Fibroblast of villous mesenchyme (primary cell): ENCODE measurements around the gene CRMP1. TPM values are rescaled to one million over a fixed set of nuclear protein-coding genes. Genes with fewer than 3 reads are reported as not detected.

Experiments used
- DNase-seq: peaks from one replicate; pipeline ENCODE4 v3.0.0-alpha.2; 2010; ENCODE audit warnings: low read depth
- H3K4me3 ChIP-seq: 2 replicates; pipeline ENCODE4 v1.5.1; 2011; ENCODE audit warnings: low read depth, mild to moderate bottlenecking, low read length
- CTCF ChIP-seq: IDR thresholded peaks from 2 replicates; pipeline ENCODE4 v1.5.1; 2012; ENCODE audit warnings: low read depth, mild to moderate bottlenecking, low read length; ENCODE audit not compliant: insufficient read depth
- total RNA-seq: library from RNA; depleted of rRNA; stranded (reverse); fragments of >200 nt; gene quantifications from 2 replicates; pipeline ENCODE4 v1.2.3, GENCODE V29; 2012

Gene CRMP1
- total RNA-seq, 1 donor: under 0.01 TPM

- no peak for TF ChIP-seq CTCF
- H3K4me3 ChIP-seq: no peak overlapping the region
- no peak for DNase-seq
Observed at GRCh38 chr4:5791654-5792053, 101.2 kb downstream of the CRMP1 start.

- TF ChIP-seq CTCF: no peak
- no peak for DNase-seq
Observed at GRCh38 chr4:5790546-5790857, 102.4 kb downstream of the CRMP1 start.

GRCh38 chr4:5789141-5789540 lies 103.7 kb downstream of the CRMP1 start:
- no peak for DNase-seq
- H3K4me3 ChIP-seq: no peak overlapping the region
- no peak for TF ChIP-seq CTCF

More at GRCh38 chr4:5790546-5790857, 102.4 kb downstream of the CRMP1 start:
- no peak overlapping the region for H3K4me3 ChIP-seq

- H3K4me3 ChIP-seq: no peak overlapping the region
- DNase-seq: no peak
- TF ChIP-seq CTCF: no peak
Observed at GRCh38 chr4:5788144-5788543, 104.7 kb downstream of the CRMP1 start.

GRCh38 chr4:5787311-5787710 lies 105.6 kb downstream of the CRMP1 start:
- TF ChIP-seq CTCF: no peak
- H3K4me3 ChIP-seq: no peak overlapping the region
- DNase-seq: no peak

- peak; percentile 91 for DNase-seq
- no peak for TF ChIP-seq CTCF
- no peak overlapping the region for H3K4me3 ChIP-seq
Observed at GRCh38 chr4:5785806-5786680, 106.8 kb downstream of the CRMP1 start.
